HL-60 (cell line): ENCODE data around the gene SNTB2.
A peak's percentile ranks its signal among the peaks of the same experiment; 100 is the strongest.

Experiments
- DNase-seq, 2 experiments: peaks; one replicate each; pipeline ENCODE4 v3.0.0-alpha.2; 2010 to 2020; ENCODE audit warnings: low read depth in 1 of 2, low spot score in 1 of 2
- H3K27ac ChIP-seq: fragments of 250-450 bp; sonication (Bioruptor Pico); replicated peaks from 2 replicates; pipeline ENCODE4 v1.5.1; 2020; ENCODE audit warnings: mild to moderate bottlenecking, moderate library complexity
- H3K27me3 ChIP-seq: fragments of 250-450 bp; sonication (Bioruptor Pico); 2 replicates; pipeline ENCODE4 v1.5.1; 2021; ENCODE audit warnings: mild to moderate bottlenecking, moderate library complexity; ENCODE audit not compliant: insufficient read depth, poor library complexity, severe bottlenecking
- H3K4me3 ChIP-seq: replicated peaks from 2 replicates; pipeline ENCODE4 v1.5.1; 2011; ENCODE audit warnings: mild to moderate bottlenecking, control low read depth, low read length; ENCODE audit not compliant: insufficient read depth
- CTCF ChIP-seq: IDR thresholded peaks from one replicate; pipeline ENCODE4 v1.5.1; 2011; ENCODE audit warnings: low read length, control low read depth, inconsistent platforms; ENCODE audit not compliant: insufficient read depth
- GABPA ChIP-seq: IDR thresholded peaks from 2 replicates; pipeline ENCODE4 v1.6.1; 2012; ENCODE audit warnings: low read depth
- POLR2AphosphoS5 ChIP-seq: IDR thresholded peaks from 2 replicates; pipeline ENCODE4 v1.6.1; 2012; ENCODE audit warnings: low read depth
- REST ChIP-seq: IDR thresholded peaks from 2 replicates; pipeline ENCODE4 v1.6.1; 2012; ENCODE audit warnings: low read depth; ENCODE audit not compliant: insufficient replicate concordance
- SPI1 ChIP-seq: IDR thresholded peaks from 2 replicates; pipeline ENCODE4 v1.6.1; 2012; ENCODE audit warnings: low read depth, mild to moderate bottlenecking, borderline replicate concordance

Gene SNTB2

GRCh38 chr16:69190046-69190588 is 3.2 kb downstream of the SNTB2 start:
- Histone ChIP-seq H3K4me3 (no peak overlapping the region), H3K27me3 (peaks cover 18% of the 10 kb centered on the region), H3K27ac (no peak overlapping the region)
- TF ChIP-seq POLR2AphosphoS5 (no peak), SPI1 (no peak), REST (no peak), CTCF (no peak), GABPA (no peak)
- no peak for DNase-seq

DNA sequence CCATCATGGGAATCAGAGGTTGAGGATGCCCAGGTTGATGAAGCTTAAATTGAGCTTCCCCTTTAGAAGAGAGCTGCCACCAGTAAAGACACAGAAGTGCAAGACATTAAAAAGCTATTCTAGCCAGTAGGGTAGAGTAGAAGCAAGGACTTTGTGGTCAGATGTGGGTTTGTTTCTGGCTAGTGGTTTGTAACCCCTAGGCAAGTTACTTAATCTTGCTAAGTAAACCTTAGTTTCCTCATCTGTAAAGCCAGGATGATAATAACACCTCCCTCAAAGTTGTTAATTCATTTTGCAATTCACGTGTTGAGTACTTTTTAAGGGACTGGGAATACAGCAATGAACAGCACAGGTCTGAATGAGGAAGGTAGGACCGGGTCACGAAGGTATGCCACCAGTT is 3.6 kb downstream of the SNTB2 start:
- peak; percentile 90 to 94 for DNase-seq
- no peak overlapping the region for H3K27ac ChIP-seq
- no peak for TF ChIP-seq REST
- 0 out of 2 replicates have a peak, but pooled peaks have one; percentile 4 for TF ChIP-seq SPI1
- no peak for TF ChIP-seq GABPA
- TF ChIP-seq CTCF = no peak
- peak; percentile 74 for TF ChIP-seq POLR2AphosphoS5
- H3K27me3 ChIP-seq = peaks cover 18% of the 10 kb centered on the region
- no peak overlapping the region for H3K4me3 ChIP-seq

GRCh38 chr16:69191136-69191535 is 4.2 kb downstream of the SNTB2 start:
- TF ChIP-seq POLR2AphosphoS5 (no peak), CTCF (no peak), SPI1 (no peak), GABPA (no peak), REST (no peak)
- no peak for DNase-seq
- H3K27ac ChIP-seq = no peak overlapping the region
- H3K4me3 ChIP-seq = no peak overlapping the region
- peaks cover 18% of the 10 kb centered on the region for H3K27me3 ChIP-seq
